NCI-H1092 treated with DMSO at 0.1 percent for 48 hours (cell line): ENCODE data around the gene ZNF428.

Experiments
- DNase-seq: peaks from one replicate; lab custom pipeline; 2025; lab: John Stamatoyannopoulos, UW

ZNF428 gene

DNA sequence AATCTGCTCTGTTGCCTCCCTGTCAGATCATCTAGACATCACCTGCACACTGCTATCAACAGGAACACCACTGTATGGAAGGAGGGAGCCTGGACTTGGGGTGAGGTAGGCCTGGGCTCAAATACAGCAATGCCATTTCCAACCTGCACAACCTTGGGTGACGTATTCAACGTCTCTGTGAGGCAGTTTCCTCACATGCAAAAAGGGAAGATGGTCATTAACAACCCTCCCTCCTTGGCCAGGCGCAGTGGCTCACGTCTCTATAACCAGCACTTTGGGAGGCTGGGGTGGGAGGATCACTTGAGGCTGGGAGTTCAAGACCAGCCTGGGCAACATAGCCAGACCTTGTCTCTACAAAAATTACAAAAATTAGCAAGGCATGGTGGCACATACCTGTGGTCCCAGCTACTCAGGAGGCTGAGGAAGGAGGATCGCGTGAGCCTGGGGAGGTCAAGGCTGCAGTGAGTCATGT, 57.2 kb downstream of the ZNF428 start:
- DNase-seq: no peak

DNA sequence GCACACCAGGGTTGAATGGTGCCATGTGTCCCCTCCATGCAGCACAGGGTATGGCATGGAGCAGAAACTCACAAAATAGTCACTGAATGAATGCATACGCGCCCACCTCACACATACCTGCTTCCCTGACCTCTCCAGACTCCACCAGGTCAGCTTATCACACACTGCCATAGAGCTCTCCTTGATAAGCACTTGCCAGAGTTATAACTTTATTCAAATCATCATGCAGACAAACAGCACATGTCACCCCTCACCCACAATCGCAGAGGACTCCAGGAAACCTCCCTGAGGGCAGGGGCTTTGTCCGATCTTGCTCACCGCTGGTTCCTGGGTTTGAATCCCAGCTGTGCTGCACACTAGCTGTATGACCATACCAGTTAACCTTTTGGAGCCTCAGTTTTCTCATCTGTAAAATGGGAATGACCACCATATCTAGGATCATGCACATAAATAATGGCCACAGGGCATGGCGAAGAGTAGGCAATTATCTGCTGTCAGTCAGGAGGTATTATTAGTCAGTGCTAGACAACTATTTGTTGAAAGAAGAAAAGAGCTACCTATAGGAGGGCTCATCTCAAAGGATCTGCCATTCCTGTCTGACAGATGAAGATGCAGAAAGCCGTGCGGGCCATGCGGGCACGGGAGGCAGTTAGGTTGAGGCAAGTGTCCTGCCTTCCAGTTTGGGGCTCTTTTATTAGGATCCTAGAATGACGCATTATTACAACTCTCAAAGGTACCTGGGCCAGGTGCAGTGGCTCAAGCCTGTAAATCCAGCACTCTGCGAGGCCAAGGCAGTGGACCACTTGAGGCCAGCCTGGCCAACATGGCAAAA, 58.1 kb downstream of the ZNF428 start:
- DNase-seq: no peak

DNA sequence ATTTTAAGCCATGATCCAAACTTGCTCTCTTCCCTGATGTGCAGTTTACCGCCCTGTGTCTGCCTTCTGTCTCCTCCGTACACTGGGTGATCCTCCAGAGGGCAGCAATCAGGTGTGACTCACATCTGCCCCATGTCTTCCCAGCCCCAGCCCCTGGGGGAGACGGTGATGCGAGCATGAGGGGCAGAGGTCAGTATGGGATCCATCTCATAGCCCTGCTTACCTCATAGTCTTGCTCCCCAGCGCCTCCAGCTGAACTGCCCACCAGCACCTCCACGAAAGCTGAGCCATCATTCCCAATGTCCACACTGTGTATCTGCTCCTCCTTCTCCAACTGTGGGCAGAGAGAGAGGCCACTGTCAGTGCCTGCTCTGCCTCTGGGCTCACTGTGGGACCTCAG, 58.7 kb downstream of the ZNF428 start:
- DNase-seq: no peak
